IMR-90 (cell line): Measurements from ENCODE around the gene RASSF8. TPM values are rescaled to one million over a fixed set of nuclear protein-coding genes. Genes with fewer than 3 reads are reported as not detected.

ENCODE experiments used
- ATAC-seq: fragments of 200-7000 bp; cut with Tn5 transposase; 2 replicates; pipeline ENCODE4 v1.9.1; 2020; ENCODE audit warnings: low read depth, mild to moderate bottlenecking, moderate library complexity
- BruUV-seq: library from RNA; stranded (reverse); fragments of 400-500 nt; replicated peaks from 2 replicates; lab custom pipeline; 2021; lab: Mats Ljungman, UMichigan
- CTCF ChIA-PET: fragments of 300-600 bp; formaldehyde crosslinking; extraction: SDS; loops from one replicate; lab custom pipeline; 2021; ENCODE audit warnings: antibody characterized with exemption; lab: Yijun Ruan, JAX
- POLR2A ChIA-PET: fragments of 300-600 bp; sonication (Branson Sonifier 250); formaldehyde crosslinking; loops from one replicate; lab custom pipeline; 2022; ENCODE audit warnings: antibody characterized with exemption; ENCODE audit not compliant: unreplicated experiment; lab: Charles Lee
- DNase-seq: peaks from one replicate; pipeline ENCODE4 v3.0.0; 2013
- H2AFZ ChIP-seq: replicated peaks from 2 replicates; pipeline ENCODE3; 2013; ENCODE audit warnings: low read length, mild to moderate bottlenecking; ENCODE audit not compliant: poor library complexity
- H2AK5ac ChIP-seq: 2 replicates; pipeline ENCODE4 v1.6.1; 2013; ENCODE audit warnings: low read depth, low read length, inconsistent platforms
- H2AK9ac ChIP-seq: replicated peaks from 2 replicates; pipeline ENCODE3; 2013; ENCODE audit warnings: mild to moderate bottlenecking, low read depth, low read length, moderate library complexity; ENCODE audit not compliant: poor library complexity
- H2BK120ac ChIP-seq: 2 replicates; pipeline ENCODE4 v1.6.1; 2013; ENCODE audit warnings: low read depth, low read length, inconsistent platforms
- H2BK15ac ChIP-seq: 3 replicates; pipeline ENCODE4 v1.6.1; 2013; ENCODE audit warnings: low read depth, low read length, inconsistent platforms
- H2BK20ac ChIP-seq: 2 replicates; pipeline ENCODE4 v1.6.1; 2013; ENCODE audit warnings: low read depth, mild to moderate bottlenecking, inconsistent platforms, low read length, moderate library complexity
- H2BK5ac ChIP-seq: 2 replicates; pipeline ENCODE4 v1.6.1; 2013; ENCODE audit warnings: mild to moderate bottlenecking, low read depth, low read length, inconsistent platforms; ENCODE audit not compliant: poor library complexity, severe bottlenecking
- H3K14ac ChIP-seq: replicated peaks from 2 replicates; pipeline ENCODE4 v1.6.1; 2013; ENCODE audit warnings: low read depth, low read length, inconsistent platforms
- H3K18ac ChIP-seq: 2 replicates; pipeline ENCODE4 v1.6.1; 2013; ENCODE audit warnings: low read depth, low read length, control low read depth
- H3K23ac ChIP-seq: 2 replicates; pipeline ENCODE4 v1.6.1; 2013; ENCODE audit warnings: low read depth, low read length, inconsistent platforms
- H3K27ac ChIP-seq: 2 replicates; pipeline ENCODE4 v1.5.1; 2013; ENCODE audit warnings: mild to moderate bottlenecking, control low read depth, low read length; ENCODE audit not compliant: insufficient read depth
- H3K27me3 ChIP-seq: 2 replicates; pipeline ENCODE4 v1.6.1; 2013; ENCODE audit warnings: low read length; ENCODE audit not compliant: control insufficient read depth, insufficient read depth
- H3K36me3 ChIP-seq: 2 replicates; pipeline ENCODE4 v1.6.1; 2013; ENCODE audit warnings: low read length, mixed read lengths; ENCODE audit not compliant: control insufficient read depth, insufficient read depth
- H3K4ac ChIP-seq: 2 replicates; pipeline ENCODE4 v1.6.1; 2013; ENCODE audit warnings: low read depth, low read length, inconsistent platforms
- H3K4me1 ChIP-seq: 2 replicates; pipeline ENCODE4 v1.6.1; 2013; ENCODE audit warnings: low read length, mixed read lengths; ENCODE audit not compliant: control insufficient read depth, insufficient read depth
- H3K4me2 ChIP-seq: 2 replicates; pipeline ENCODE4 v1.6.1; 2013; ENCODE audit warnings: low read depth, mild to moderate bottlenecking, control low read depth, low read length, moderate library complexity
- H3K4me3 ChIP-seq: 2 replicates; pipeline ENCODE4 v1.5.1; 2013; ENCODE audit warnings: low read depth, mild to moderate bottlenecking, control low read depth, low read length, moderate library complexity; ENCODE audit not compliant: insufficient read depth
- H3K56ac ChIP-seq: 2 replicates; pipeline ENCODE4 v1.6.1; 2013; ENCODE audit warnings: low read length, inconsistent platforms; ENCODE audit not compliant: insufficient read depth; ENCODE audit errors: extremely low read depth
- H3K79me1 ChIP-seq, 2 experiments: 2 replicates each; pipeline ENCODE4 v1.6.1; 2013; ENCODE audit warnings: low read length in 2 of 2, inconsistent platforms in 1 of 2, low read depth in 1 of 2
- H3K9ac ChIP-seq: 2 replicates; pipeline ENCODE4 v1.6.1; 2013; ENCODE audit warnings: low read depth, low read length, control low read depth
- H3K9me1 ChIP-seq: 2 replicates; pipeline ENCODE4 v1.6.1; 2013; ENCODE audit warnings: low read length, inconsistent platforms; ENCODE audit not compliant: insufficient read depth
- H3K9me3 ChIP-seq: 2 replicates; pipeline ENCODE4 v1.6.1; 2013; ENCODE audit warnings: low read length; ENCODE audit not compliant: control insufficient read depth, insufficient read depth
- H4K20me1 ChIP-seq: 2 replicates; pipeline ENCODE4 v1.6.1; 2013; ENCODE audit warnings: low read length, inconsistent platforms; ENCODE audit not compliant: insufficient read depth
- H4K5ac ChIP-seq: 2 replicates; pipeline ENCODE4 v1.6.1; 2013; ENCODE audit warnings: mild to moderate bottlenecking, low read depth, low read length, control low read depth
- H4K8ac ChIP-seq, 2 experiments: 2 replicates each; pipeline ENCODE4 v1.6.1; 2013; ENCODE audit warnings: low read depth in 2 of 2, low read length in 2 of 2, control low read depth in 1 of 2, inconsistent platforms in 1 of 2
- H4K91ac ChIP-seq: 2 replicates; pipeline ENCODE4 v1.6.1; 2013; ENCODE audit warnings: low read depth, low read length, inconsistent platforms; ENCODE audit not compliant: insufficient read depth
- BHLHE40 ChIP-seq: fragments of 150-350 bp; IDR thresholded peaks from 2 replicates; pipeline ENCODE4 v1.6.1; 2016; ENCODE audit warnings: mild to moderate bottlenecking, low read depth, low read length
- CEBPB ChIP-seq: IDR thresholded peaks from 2 replicates; pipeline ENCODE4 v1.6.1; 2012; ENCODE audit warnings: low read depth, low read length, improper control_type of control experiment
- CHD1 ChIP-seq: IDR thresholded peaks from 2 replicates; pipeline ENCODE4 v1.6.1; 2012; ENCODE audit warnings: low read depth, low read length, improper control_type of control experiment
- CTCF ChIP-seq: conservative IDR thresholded peaks from 2 replicates; pipeline ENCODE4 v1.5.1; 2012; ENCODE audit warnings: mild to moderate bottlenecking, low read depth, low read length, improper control_type of control experiment
- ELK1 ChIP-seq: fragments of 150-350 bp; IDR thresholded peaks from 2 replicates; pipeline ENCODE4 v1.6.1; 2016; ENCODE audit warnings: low read depth, mild to moderate bottlenecking, low read length, moderate library complexity, borderline replicate concordance
- FOS ChIP-seq: fragments of 150-350 bp; IDR thresholded peaks from 2 replicates; pipeline ENCODE4 v1.6.1; 2016; ENCODE audit warnings: low read depth, low read length
- MAFK ChIP-seq: IDR thresholded peaks from 2 replicates; pipeline ENCODE4 v1.6.1; 2012; ENCODE audit warnings: low read depth, low read length, improper control_type of control experiment
- MAZ ChIP-seq: IDR thresholded peaks from 2 replicates; pipeline ENCODE4 v1.6.1; 2012; ENCODE audit warnings: low read depth, mild to moderate bottlenecking, low read length, improper control_type of control experiment, moderate library complexity, borderline replicate concordance
- MXI1 ChIP-seq: IDR thresholded peaks from 2 replicates; pipeline ENCODE4 v1.6.1; 2012; ENCODE audit warnings: low read depth, mild to moderate bottlenecking, low read length, moderate library complexity, borderline replicate concordance
- NFE2L2 ChIP-seq: fragments of 150-350 bp; IDR thresholded peaks from 2 replicates; pipeline ENCODE4 v1.6.1; 2016; ENCODE audit warnings: low read depth, mild to moderate bottlenecking, low read length
- POLR2A ChIP-seq: IDR thresholded peaks from 2 replicates; pipeline ENCODE4 v1.6.1; 2012; ENCODE audit warnings: mild to moderate bottlenecking, low read depth, low read length
- RAD21 ChIP-seq: IDR thresholded peaks from 2 replicates; pipeline ENCODE4 v1.6.1; 2012; ENCODE audit warnings: low read length, improper control_type of control experiment
- RCOR1 ChIP-seq: IDR thresholded peaks from 2 replicates; pipeline ENCODE4 v1.6.1; 2012; ENCODE audit warnings: mild to moderate bottlenecking, low read length, improper control_type of control experiment; ENCODE audit not compliant: insufficient replicate concordance
- RFX5 ChIP-seq: IDR thresholded peaks from 2 replicates; pipeline ENCODE4 v1.8.0; 2012; ENCODE audit warnings: low read depth, mild to moderate bottlenecking, low read length, moderate library complexity
- SMC3 ChIP-seq: fragments of 150-350 bp; IDR thresholded peaks from 2 replicates; pipeline ENCODE4 v1.6.1; 2016; ENCODE audit warnings: low read depth, mild to moderate bottlenecking, antibody characterized with exemption, low read length, moderate library complexity
- USF2 ChIP-seq: fragments of 150-350 bp; IDR thresholded peaks from 2 replicates; pipeline ENCODE4 v1.6.1; 2017; ENCODE audit warnings: mild to moderate bottlenecking, antibody characterized with exemption, low read length, low read depth
- WGBS, 2 experiments: methylation state at CpG; one replicate each; pipeline versions ENCODE4 v1.1.5 to v1.1.7; 2013; ENCODE audit warnings: missing lambda C conversion rate in 2 of 2; ENCODE audit not compliant: insufficient read length in 1 of 2; ENCODE audit errors: extremely low coverage in 2 of 2; 5-methylcytosine and 5-hydroxymethylcytosine counted together
- dilution Hi-C: fragments of 300-500 bp; cut with HindIII; formaldehyde crosslinking; loops from one replicate; pipeline ENCODE4 v1.14.3; 2018; ENCODE audit warnings: low sequenced_read_pairs; ENCODE audit not compliant: unreplicated experiment
- in situ Hi-C: fragments of 300-500 bp; cut with MboI; formaldehyde crosslinking; loops from 3 replicates; pipeline ENCODE4 v1.14.3; 2019; ENCODE audit warnings: low sequenced_read_pairs, inconsistent platforms, mixed read lengths
- intact Hi-C: fragments of 100-400 bp; cut with micrococcal nuclease; formaldehyde crosslinking; loops from 2 replicates; pipeline ENCODE4 v1.10.0; 2022
- polyA plus RNA-seq, 3 experiments: library from polyadenylated mRNA; depleted of rRNA; stranded (reverse); fragments of >200 nt; gene quantifications; 2 replicates each; pipeline ENCODE4 v1.2.3, GENCODE V29; 2012; ENCODE audit warnings: low replicate concordance in 1 of 3
- total RNA-seq: library from RNA; depleted of rRNA; stranded (reverse); fragments of >200 nt; gene quantifications from 2 replicates; pipeline ENCODE4 v1.2.3, GENCODE V29; 2012

RASSF8 gene
- total and polyA plus RNA-seq, 2 of the 4 experiments (the other 2 are of a cell fraction) = 10.8 to 50.5 TPM

- H2AK9ac ChIP-seq = no peak overlapping the region
- H3K36me3 ChIP-seq = no peaks in the 10 kb centered on the region
- no peak overlapping the region for H3K4me2 ChIP-seq
- dilution Hi-C loops = no loop called here
- H3K27me3 ChIP-seq = no peaks in the 10 kb centered on the region; the same call in 1 of the 2 replicates
- H4K20me1 ChIP-seq = no peaks in the 10 kb centered on the region
- ChIA-PET POLR2A (no interaction called here), CTCF (interaction anchor here (0.5 to 0.7 kb wide), 2 partner anchors 11 to 158 kb away, joined by 3 to 4 read pairs; no protein-coding TSS in a partner anchor)
- no peak overlapping the region for H4K8ac ChIP-seq
- H3K4me3 ChIP-seq = no peak overlapping the region
- BruUV-seq = no TSS peak
- no peak overlapping the region for H3K9ac ChIP-seq
- H3K14ac ChIP-seq = no peak overlapping the region
- no peak overlapping the region for H2AK5ac ChIP-seq
- H3K4ac ChIP-seq = no peak overlapping the region
- no peak overlapping the region for H2BK20ac ChIP-seq
- peaks cover 4% of the 10 kb centered on the region; the same call in 1 of the 2 replicates for H3K4me1 ChIP-seq
- in situ Hi-C loops = no loop called here
- no peak overlapping the region for H4K5ac ChIP-seq
- no peak overlapping the region for H3K56ac ChIP-seq
- no peaks in the 10 kb centered on the region for H3K79me1 ChIP-seq
- intact Hi-C loops = no loop called here
- H3K27ac ChIP-seq = no peak overlapping the region
- no peak overlapping the region for H2BK15ac ChIP-seq
- WGBS, 2 experiments = no CpG with 5 or more reads among the region's 2 CpGs
- no peak overlapping the region for H3K23ac ChIP-seq
- no peaks in the 10 kb centered on the region for H3K9me1 ChIP-seq
- no peak overlapping the region for H2BK120ac ChIP-seq
- TF ChIP-seq NFE2L2 (no peak), ELK1 (no peak), MAFK (no peak), RFX5 (no peak), RAD21 (no peak), SMC3 (no peak), CEBPB (no peak), MXI1 (no peak), POLR2A (no peak), CHD1 (no peak), USF2 (no peak), CTCF (no peak), BHLHE40 (no peak), RCOR1 (no peak), MAZ (no peak), FOS (no peak)
- H3K9me3 ChIP-seq = no peaks in the 10 kb centered on the region
- H2AFZ ChIP-seq = no peak overlapping the region
- H3K18ac ChIP-seq = no peak overlapping the region; the same call in 1 of the 2 replicates
- no peak overlapping the region for H4K91ac ChIP-seq
- DNase-seq = no peak
- no peak for ATAC-seq
- no peak overlapping the region for H2BK5ac ChIP-seq
These were observed 150.4 kb downstream of the RASSF8 start for GRCh38 chr12:26108915-26109314.
